ENCODE data around the gene TLDC2. TPM values are rescaled to one million over a fixed set of nuclear protein-coding genes. Genes with fewer than 3 reads are reported as not detected.
A peak's percentile ranks its signal among the peaks of the same experiment; 100 is the strongest.
"Not testable (repeated sequence)": the region's sequence is repeated elsewhere in the genome, so short reads cannot be mapped to it uniquely, and the experiment has no call there.

The TLDC2 gene
- total RNA-seq, 2 experiments from 2014 or later: not detected

DNA sequence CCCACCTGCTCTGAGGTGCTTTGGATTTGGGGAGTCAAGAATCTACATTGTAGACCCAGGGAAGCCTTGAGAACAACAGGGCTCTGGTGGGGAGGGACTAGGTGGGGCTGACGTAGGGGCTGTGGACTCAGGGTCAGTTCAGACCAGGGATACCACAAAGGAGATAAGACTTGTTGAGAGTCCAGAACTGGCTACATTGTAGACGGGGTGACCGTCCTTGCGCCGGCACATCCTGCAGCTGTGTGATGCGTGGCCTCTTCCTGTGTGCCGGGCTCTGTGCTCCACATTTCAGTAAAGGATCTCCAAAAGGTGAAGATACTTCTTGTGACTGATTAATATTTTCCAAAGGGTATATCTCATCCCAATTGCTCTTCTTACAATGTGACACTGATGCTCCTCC is 9.8 kb upstream of the TLDC2 start:
- Mint-ChIP-seq H3K27me3 (peaks cover 24% of the 10 kb centered on the region), H3K27ac (no peak overlapping the region), H3K36me3 (no peaks in the 10 kb centered on the region), H3K4me1 (peaks cover 5% of the 10 kb centered on the region), H3K9me3 (no peaks in the 10 kb centered on the region), H3K4me3 (no peak overlapping the region)
- POLR2A ChIA-PET: no interaction called here
- no peak for ATAC-seq (ENCODE audit: low read depth)
- DNase-seq: no peak

GRCh38 chr20:36866681-36867495 is 9.1 kb upstream of the TLDC2 start:
- Mint-ChIP-seq H3K36me3 (no peaks in the 10 kb centered on the region), H3K4me1 (peaks cover 4% of the 10 kb centered on the region), H3K27ac (no peak overlapping the region), H3K27me3 (peaks cover 19% of the 10 kb centered on the region), H3K9me3 (no peaks in the 10 kb centered on the region), H3K4me3 (no peak overlapping the region)
- ATAC-seq (ENCODE audit: low read depth) (no peak), DNase-seq (no peak)
- POLR2A ChIA-PET: no interaction called here

- Mint-ChIP-seq H3K9me3 (no peaks in the 10 kb centered on the region), H3K27ac (no peak overlapping the region), H3K36me3 (no peaks in the 10 kb centered on the region), H3K4me3 (no peak overlapping the region), H3K4me1 (peaks cover 4% of the 10 kb centered on the region), H3K27me3 (no peaks in the 10 kb centered on the region)
- ATAC-seq (ENCODE audit: low read depth) (peak; percentile 52), DNase-seq (no peak)
- POLR2A ChIA-PET: interaction anchor here (1.3 kb wide), 1 partner anchor 14 kb away, joined by 3 read pairs; no protein-coding TSS in a partner anchor
Measured at GRCh38 chr20:36871640-36872570, 4.0 kb upstream of the TLDC2 start.

- Mint-ChIP-seq H3K27ac (no peak overlapping the region), H3K9me3 (no peaks in the 10 kb centered on the region), H3K4me3 (no peak overlapping the region), H3K4me1 (peaks cover 4% of the 10 kb centered on the region), H3K36me3 (no peaks in the 10 kb centered on the region), H3K27me3 (no peaks in the 10 kb centered on the region)
- POLR2A ChIA-PET: interaction anchor here (1.2 kb wide), 1 partner anchor 9 kb away, joined by 6 read pairs; a partner anchor contains a TSS
- no peak for DNase-seq
- ATAC-seq (ENCODE audit: low read depth): no peak
Measured at GRCh38 chr20:36872852-36873251, 3.1 kb upstream of the TLDC2 start.

DNA sequence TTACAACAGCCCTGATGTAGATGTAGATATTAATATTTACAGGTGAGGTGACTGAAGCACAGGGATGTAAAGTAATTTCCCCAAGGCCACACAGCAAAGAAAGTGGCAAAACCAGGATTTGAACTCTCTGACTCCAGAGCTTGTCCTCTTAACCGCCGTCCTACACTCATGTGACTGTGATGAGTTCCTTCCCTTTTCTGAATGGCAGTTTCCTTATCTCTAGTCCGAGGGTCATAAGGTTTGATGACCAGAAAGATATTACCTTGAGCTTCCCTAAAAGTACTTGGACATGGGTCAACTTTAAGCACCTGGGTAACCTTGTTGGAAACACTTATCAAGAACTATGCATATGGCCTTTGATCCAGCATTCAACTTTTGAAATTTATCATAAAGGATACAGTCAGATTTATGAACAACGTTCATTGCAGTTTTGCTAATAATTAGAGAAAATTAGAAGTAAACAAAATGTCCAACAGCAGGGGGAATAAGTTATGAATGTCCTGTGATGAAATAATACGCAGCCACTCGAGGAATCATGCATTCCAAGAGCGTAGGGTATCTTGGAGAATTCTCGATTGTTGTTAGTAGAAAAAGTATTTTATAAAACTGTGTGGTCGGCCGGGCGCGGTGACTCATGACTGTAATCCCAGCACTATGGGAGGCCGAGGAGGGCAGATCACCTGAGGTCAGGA is 2.3 kb upstream of the TLDC2 start:
- Mint-ChIP-seq H3K4me3 (no peak overlapping the region), H3K36me3 (no peaks in the 10 kb centered on the region), H3K27me3 (no peaks in the 10 kb centered on the region), H3K27ac (no peak overlapping the region), H3K4me1 (peaks cover 4% of the 10 kb centered on the region), H3K9me3 (no peaks in the 10 kb centered on the region)
- ATAC-seq (ENCODE audit: low read depth): no peak
- POLR2A ChIA-PET: interaction anchor here (0.6 to 1.2 kb wide), 2 partner anchors 9 to 10 kb away, joined by 3 to 6 read pairs; a partner anchor contains a TSS
- DNase-seq: no peak

GRCh38 chr20:36875093-36875492 is 845 bp upstream of the TLDC2 start:
- not testable (repeated sequence) for H3K27ac Mint-ChIP-seq; H3K9me3 Mint-ChIP-seq; DNase-seq; H3K4me1 Mint-ChIP-seq; H3K27me3 Mint-ChIP-seq; H3K36me3 Mint-ChIP-seq; H3K4me3 Mint-ChIP-seq; ATAC-seq (ENCODE audit: low read depth)
- POLR2A ChIA-PET: interaction anchor here (0.6 kb wide), 1 partner anchor 103 kb away, joined by 3 read pairs; no protein-coding TSS in a partner anchor

- POLR2A ChIA-PET: no interaction called here
- Mint-ChIP-seq H3K36me3 (no peaks in the 10 kb centered on the region), H3K4me3 (no peak overlapping the region), H3K4me1 (peaks cover 6% of the 10 kb centered on the region), H3K27me3 (no peaks in the 10 kb centered on the region), H3K27ac (no peak overlapping the region), H3K9me3 (no peaks in the 10 kb centered on the region)
- DNase-seq: no peak
- ATAC-seq (ENCODE audit: low read depth): no peak
Measured at GRCh38 chr20:36876473-36876833, 515 bp downstream of the TLDC2 start.

- H3K4me3 Mint-ChIP-seq: no peak overlapping the region
- no peak overlapping the region for H3K27ac Mint-ChIP-seq
- DNase-seq: no peak
- ATAC-seq (ENCODE audit: low read depth): no peak
- H3K4me1 Mint-ChIP-seq: peaks cover 2% of the 10 kb centered on the region
- POLR2A ChIA-PET: no interaction called here
- no peaks in the 10 kb centered on the region for H3K36me3 Mint-ChIP-seq
- no peaks in the 10 kb centered on the region for H3K9me3 Mint-ChIP-seq
- H3K27me3 Mint-ChIP-seq: no peaks in the 10 kb centered on the region
Measured at GRCh38 chr20:36878941-36879340, 3.0 kb downstream of the TLDC2 start.

GRCh38 chr20:36880741-36881250 is 4.9 kb downstream of the TLDC2 start:
- Mint-ChIP-seq H3K27me3 (no peaks in the 10 kb centered on the region), H3K4me1 (peaks cover 2% of the 10 kb centered on the region), H3K4me3 (no peak overlapping the region), H3K9me3 (no peaks in the 10 kb centered on the region), H3K36me3 (peaks cover 1% of the 10 kb centered on the region), H3K27ac (no peak overlapping the region)
- no peak for DNase-seq
- no peak for ATAC-seq (ENCODE audit: low read depth)
- POLR2A ChIA-PET: no interaction called here

- no peak overlapping the region for H3K27ac Mint-ChIP-seq
- no peak for DNase-seq
- no peaks in the 10 kb centered on the region for H3K27me3 Mint-ChIP-seq
- no peaks in the 10 kb centered on the region for H3K9me3 Mint-ChIP-seq
- POLR2A ChIA-PET: interaction anchor here (1.0 kb wide), 1 partner anchor 10 kb away, joined by 3 read pairs; no protein-coding TSS in a partner anchor
- H3K4me1 Mint-ChIP-seq: peaks cover 2% of the 10 kb centered on the region
- H3K4me3 Mint-ChIP-seq: no peak overlapping the region
- ATAC-seq (ENCODE audit: low read depth): no peak
- peaks cover 2% of the 10 kb centered on the region for H3K36me3 Mint-ChIP-seq
Measured at GRCh38 chr20:36881331-36881730, 5.4 kb downstream of the TLDC2 start.

- Mint-ChIP-seq H3K9me3 (no peaks in the 10 kb centered on the region), H3K36me3 (peaks cover 2% of the 10 kb centered on the region), H3K27me3 (no peaks in the 10 kb centered on the region), H3K4me1 (peaks cover 5% of the 10 kb centered on the region), H3K4me3 (no peak overlapping the region), H3K27ac (no peak overlapping the region)
- ATAC-seq (ENCODE audit: low read depth) (no peak), DNase-seq (no peak)
- POLR2A ChIA-PET: interaction anchor here (1.0 kb wide), 1 partner anchor 11 kb away, joined by 3 read pairs; no protein-coding TSS in a partner anchor
Measured at GRCh38 chr20:36881888-36882287, 6.0 kb downstream of the TLDC2 start.

DNA sequence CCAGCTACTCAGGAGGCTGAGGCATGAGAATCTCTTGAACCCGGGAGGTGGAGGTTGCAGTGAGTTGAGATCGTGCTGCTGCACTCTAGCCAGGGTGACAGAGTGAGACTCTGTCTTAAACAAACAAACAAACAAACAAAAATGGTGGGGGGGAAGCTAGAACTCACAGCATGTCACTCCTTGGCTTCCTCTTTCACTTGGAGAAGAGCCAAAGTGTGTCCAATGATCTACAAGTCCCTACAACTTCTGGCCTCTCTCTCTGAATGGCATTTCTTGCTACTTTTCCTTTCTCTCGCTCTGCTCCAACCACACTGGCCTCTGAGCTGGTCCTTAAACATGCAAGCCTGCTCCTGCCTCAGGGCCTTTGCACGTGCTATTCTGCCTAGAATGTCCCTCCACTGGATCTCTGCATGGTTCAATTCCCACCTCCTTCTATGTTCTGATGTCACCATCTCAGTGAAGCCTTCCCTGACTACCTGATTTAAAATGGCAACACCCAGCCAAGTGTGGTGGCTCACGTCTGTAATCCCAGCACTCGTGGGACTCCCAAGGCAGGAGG is 8.1 kb downstream of the TLDC2 start:
- Mint-ChIP-seq H3K36me3 (peaks cover 2% of the 10 kb centered on the region), H3K27me3 (no peaks in the 10 kb centered on the region), H3K4me3 (no peak overlapping the region), H3K27ac (no peak overlapping the region), H3K4me1 (peaks cover 7% of the 10 kb centered on the region), H3K9me3 (no peaks in the 10 kb centered on the region)
- POLR2A ChIA-PET: no interaction called here
- ATAC-seq (ENCODE audit: low read depth): no peak
- DNase-seq: no peak

- H3K9me3 Mint-ChIP-seq: no peaks in the 10 kb centered on the region
- DNase-seq (no peak), ATAC-seq (ENCODE audit: low read depth) (no peak)
- H3K36me3 Mint-ChIP-seq: peaks cover 7% of the 10 kb centered on the region
- POLR2A ChIA-PET: interaction anchor here (0.7 kb wide), 1 partner anchor 277 kb away, joined by 7 read pairs; no protein-coding TSS in a partner anchor
- H3K27me3 Mint-ChIP-seq: no peaks in the 10 kb centered on the region
- H3K27ac Mint-ChIP-seq: no peak overlapping the region
- peaks cover 5% of the 10 kb centered on the region for H3K4me1 Mint-ChIP-seq
- no peak overlapping the region for H3K4me3 Mint-ChIP-seq
Measured at GRCh38 chr20:36885356-36885755, 9.4 kb downstream of the TLDC2 start.

Data from activated naive CD8-positive, alpha-beta T cell treated with anti-CD3 and anti-CD28 coated beads, Interleukin-2, amount 10 ng/mL, durations not matched to agents 7 days and 5 days (primary cell).